ENCODE results near the gene BAHD1. TPM values are rescaled to one million over a fixed set of nuclear protein-coding genes. Genes with fewer than 3 reads are reported as not detected.

The BAHD1 gene
- total RNA-seq, 1 experiment from 2014 or later = 40.6 TPM

DNA sequence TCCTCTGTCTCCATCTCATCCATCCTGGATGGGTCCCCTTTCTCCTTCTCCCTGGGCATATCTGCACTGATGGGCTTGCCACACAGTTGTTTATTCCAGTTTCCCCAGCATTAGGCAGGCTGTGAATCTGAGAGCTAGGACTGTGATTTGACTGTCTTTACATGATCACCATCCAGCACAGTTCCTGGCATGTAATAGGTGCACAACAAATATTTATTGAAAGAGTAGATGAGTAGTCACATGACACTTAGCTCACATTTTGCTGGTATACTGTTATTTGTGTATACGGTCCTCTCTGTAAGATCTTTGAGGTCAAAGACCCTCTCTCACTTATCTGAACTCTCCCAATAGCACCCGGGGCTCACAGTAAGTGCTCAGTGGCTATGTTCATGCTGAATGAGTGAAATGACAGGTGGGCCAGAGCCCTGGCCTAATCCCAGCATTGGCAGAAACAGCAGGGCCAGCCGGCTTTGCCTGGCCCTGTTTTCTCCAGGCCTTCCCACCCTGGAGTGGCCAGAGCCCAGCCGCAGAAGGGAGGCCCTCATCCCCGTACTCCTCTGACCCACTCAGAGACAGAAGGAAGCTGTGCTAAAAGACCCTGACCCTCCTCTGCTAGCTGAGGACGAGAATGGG is 16.2 kb upstream of the BAHD1 start:
- TF ChIP-seq CTCF (IDR thresholded peaks at IDR 0.05) (no peak), TCF7L2 (IDR thresholded peaks at IDR 0.05; ENCODE audit: low read depth, low read length) (no peak), POLR2AphosphoS5 (IDR thresholded peaks at IDR 0.05; ENCODE audit: low read depth, low read length) (no peak), SIN3A (IDR thresholded peaks at IDR 0.05; ENCODE audit: borderline replicate concordance, insufficient read depth, low read depth, low read length) (no peak)
- no peak overlapping the region for H3K27ac ChIP-seq (ENCODE audit: low read length)
- H3K9me3 ChIP-seq (ENCODE audit: control insufficient read depth, insufficient read depth, low read depth, low read length) = no peaks in the 10 kb centered on the region
- no TSS peak for BruUV-seq (replicated peaks)
- H3K27me3 ChIP-seq (ENCODE audit: control insufficient read depth, insufficient read depth, low read length) = no peaks in the 10 kb centered on the region
- ChIA-PET CTCF (no interaction called here), POLR2A (interaction anchor here (0.6 kb wide), 1 partner anchor 326 kb away, joined by 3 read pairs; no protein-coding TSS in a partner anchor)
- DNase-seq (ENCODE audit: low read depth, low spot score) (no peak), ATAC-seq (no peak)
- H3K4me1 ChIP-seq (ENCODE audit: control insufficient read depth, insufficient read depth, low read length) = peaks cover 19% of the 10 kb centered on the region
- H3K36me3 ChIP-seq (ENCODE audit: control insufficient read depth, insufficient read depth, low read length) = no peaks in the 10 kb centered on the region
- in situ Hi-C loops (cut with HindIII; ENCODE audit: low pct_unique_long_range_greater_than_20kb, low sequenced_read_pairs) = no loop called here
- intact Hi-C loops (cut with micrococcal nuclease; ENCODE audit: unreplicated experiment) = loop anchor here (5.0 kb wide), 2 partner anchors 102 to 147 kb away; partner anchors contain the start of gene INAFM2
- no peak overlapping the region for H3K4me3 ChIP-seq (ENCODE audit: low read depth in 2 of 2, low read length in 2 of 2)

GRCh38 chr15:40425681-40426080 is 15.1 kb upstream of the BAHD1 start:
- no TSS peak for BruUV-seq (replicated peaks)
- in situ Hi-C loops (cut with HindIII; ENCODE audit: low pct_unique_long_range_greater_than_20kb, low sequenced_read_pairs) (no loop called here), intact Hi-C loops (cut with micrococcal nuclease; ENCODE audit: unreplicated experiment) (no loop called here)
- TF ChIP-seq POLR2AphosphoS5 (IDR thresholded peaks at IDR 0.05; ENCODE audit: low read depth, low read length) (no peak), TCF7L2 (IDR thresholded peaks at IDR 0.05; ENCODE audit: low read depth, low read length) (no peak), CTCF (IDR thresholded peaks at IDR 0.05) (no peak), REST (IDR thresholded peaks at IDR 0.05; ENCODE audit: insufficient read depth in 1 of 2, low read depth in 2 of 2, low read length in 1 of 2) (no peak), SIN3A (IDR thresholded peaks at IDR 0.05; ENCODE audit: borderline replicate concordance, insufficient read depth, low read depth, low read length) (no peak)
- Histone ChIP-seq H3K27me3 (ENCODE audit: control insufficient read depth, insufficient read depth, low read length) (no peaks in the 10 kb centered on the region), H3K36me3 (ENCODE audit: control insufficient read depth, insufficient read depth, low read length) (no peaks in the 10 kb centered on the region), H3K27ac (ENCODE audit: low read length) (no peak overlapping the region), H3K4me3 (ENCODE audit: low read depth in 2 of 2, low read length in 2 of 2) (no peak overlapping the region), H3K4me1 (ENCODE audit: control insufficient read depth, insufficient read depth, low read length) (peaks cover 12% of the 10 kb centered on the region), H3K9me3 (ENCODE audit: control insufficient read depth, insufficient read depth, low read depth, low read length) (no peaks in the 10 kb centered on the region)
- ATAC-seq = no peak
- ChIA-PET POLR2A (no interaction called here), CTCF (no interaction called here)
- no peak for DNase-seq (ENCODE audit: low read depth, low spot score)

Measured in Panc1 (cell line).